Fibroblast of skin of left biceps (primary cell): ENCODE measurements around the gene ATP5F1B.
A peak's percentile ranks its signal among the peaks of the same experiment; 100 is the strongest.
"Not testable (repeated sequence)": the region's sequence is repeated elsewhere in the genome, so short reads cannot be mapped to it uniquely, and the experiment has no call there.

Source experiments
- DNase-seq, 2 experiments: peaks; one replicate each; pipeline ENCODE4 v3.0.0-alpha.2; 2013; ENCODE audit warnings: low read depth in 2 of 2

The ATP5F1B gene

DNA sequence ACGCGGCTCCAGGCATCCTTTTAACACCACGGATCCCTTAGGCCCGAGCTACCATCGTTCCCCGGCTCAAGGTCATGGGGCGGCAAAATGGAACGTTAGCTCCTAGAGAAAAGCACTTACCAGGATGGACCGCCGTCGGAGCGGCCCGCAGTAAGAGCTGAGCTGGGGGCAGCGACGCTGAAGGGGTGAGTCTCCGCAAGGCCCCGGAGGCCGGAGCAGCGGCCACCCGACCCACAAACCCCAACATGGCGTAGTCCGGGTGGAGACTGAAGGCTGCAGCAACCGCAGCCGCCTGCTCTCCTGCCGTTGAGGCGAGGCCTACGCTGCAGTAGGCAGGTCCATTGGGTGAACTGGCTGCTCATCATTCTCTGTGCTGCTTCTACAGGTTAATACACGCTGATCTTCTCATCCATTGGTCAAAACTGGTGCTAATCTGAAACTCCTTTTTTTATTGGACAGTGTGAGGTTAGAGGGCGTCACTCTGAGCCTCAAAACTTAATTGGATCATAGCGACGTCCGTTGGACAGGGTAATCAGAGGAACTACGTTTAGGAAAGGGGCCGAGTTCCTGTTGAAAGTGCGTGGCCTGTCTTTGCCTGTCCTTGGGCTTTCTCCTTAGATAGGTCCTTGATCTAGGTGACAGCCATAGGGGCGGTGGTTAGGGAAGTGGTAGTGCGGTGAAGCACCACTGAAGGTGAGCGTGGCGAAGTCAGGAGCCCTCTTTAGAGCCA lies at the start of gene ATP5F1B:
TSS of gene ATP5F1B (minus strand) at position 268 of the 730 bp plus-strand sequence. CDS start at position 247, 21 bp downstream.
- peak; percentile 100 for DNase-seq

DNA sequence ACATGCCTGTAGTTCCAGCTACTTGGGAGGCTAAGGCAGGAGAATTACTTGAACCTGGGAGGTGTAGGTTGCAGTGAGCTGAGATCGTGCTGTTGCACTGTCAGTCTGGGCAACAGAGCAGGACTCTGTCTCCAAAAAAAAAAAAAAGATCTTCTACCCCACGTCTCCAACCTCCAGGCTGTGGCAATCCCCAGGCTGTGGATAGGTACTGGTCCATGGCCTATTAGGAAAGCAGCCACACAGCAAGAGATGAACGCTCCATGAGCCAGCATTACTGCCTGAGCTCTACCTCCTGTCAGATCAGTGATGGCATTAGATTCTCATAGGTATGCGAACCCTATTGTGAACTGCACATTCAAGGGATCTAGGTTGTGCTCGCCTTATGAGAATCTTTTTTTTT lies 48.4 kb upstream of the ATP5F1B start:
- DNase-seq: no peak

- no peak for DNase-seq
Measured at GRCh38 chr12:56688846-56689109, 43.0 kb upstream of the ATP5F1B start.

DNA sequence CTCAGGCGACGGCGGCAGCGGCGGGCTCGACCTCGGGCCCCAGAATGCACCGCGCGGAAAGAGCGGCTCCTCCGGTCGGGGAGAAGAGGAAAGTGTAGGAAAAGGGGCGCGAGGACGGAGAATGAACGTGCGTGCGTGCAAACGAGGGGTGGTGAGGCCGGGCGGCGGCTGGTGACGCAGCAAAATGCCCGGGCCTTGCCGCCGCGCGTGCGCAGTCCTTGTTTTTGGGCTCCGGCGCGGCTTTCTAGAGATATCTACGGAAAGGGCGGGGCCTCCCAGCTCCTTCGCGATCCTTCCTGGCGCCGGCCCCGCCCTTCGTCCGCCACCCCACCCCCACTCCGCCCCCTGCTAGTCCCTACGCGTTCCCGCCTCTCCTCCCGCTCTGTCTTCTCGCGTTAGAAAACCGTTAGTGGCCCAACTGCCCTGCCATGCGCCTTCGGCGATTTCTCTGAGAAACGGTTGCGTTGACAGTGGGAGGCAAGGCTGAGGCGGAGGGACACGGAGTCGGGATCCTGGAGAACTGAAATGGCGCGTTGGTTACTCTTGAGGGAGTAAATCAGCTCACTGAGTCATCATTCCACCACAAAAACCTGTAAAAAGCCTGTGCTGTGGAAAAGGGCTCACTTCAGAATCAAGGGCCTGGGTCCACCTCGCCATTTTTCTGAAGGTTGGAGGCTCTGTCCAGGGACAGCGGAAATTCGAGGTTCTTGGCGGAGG lies 42.5 kb upstream of the ATP5F1B start, which contains the start of gene PTGES3:
TSS of gene PTGES3 (minus strand) at position 156 of the 717 bp plus-strand sequence. CDS start 285 bp downstream, outside the sequence.
- DNase-seq: peak; percentile 96

GRCh38 chr12:56687223-56688128 lies 41.7 kb upstream of the ATP5F1B start:
- DNase-seq: no peak

DNA sequence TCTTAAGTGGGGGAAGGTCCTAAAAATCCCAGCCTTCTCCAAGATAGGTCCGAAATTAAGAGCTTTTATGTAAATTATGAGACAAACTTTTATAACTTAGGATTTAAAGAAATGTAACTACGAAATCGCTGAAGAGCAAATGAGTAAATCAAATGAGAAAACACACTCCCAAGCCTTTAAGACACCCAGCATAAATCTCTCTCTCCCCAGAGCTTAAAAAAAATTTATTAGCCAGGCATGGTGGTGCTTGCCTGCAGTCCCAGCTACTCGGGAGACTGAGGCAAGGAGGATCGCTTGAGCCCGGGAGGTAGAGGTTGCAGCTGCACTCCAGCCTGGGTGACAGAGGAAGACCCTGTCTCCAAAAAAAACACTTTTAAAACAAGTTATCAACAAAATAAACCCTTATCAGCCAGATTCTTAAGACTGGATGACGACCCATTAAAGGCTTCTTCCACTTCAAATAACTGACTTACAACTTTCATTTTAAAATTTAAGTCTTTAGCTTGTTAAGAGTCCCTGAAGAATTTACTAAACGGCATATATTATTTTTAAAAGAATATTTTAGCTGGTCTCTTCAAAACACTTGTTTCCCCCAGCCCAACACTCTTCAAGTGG lies 39.1 kb upstream of the ATP5F1B start:
- DNase-seq: no peak

GRCh38 chr12:56682323-56682722 lies 36.5 kb upstream of the ATP5F1B start:
- no peak for DNase-seq

- no peak for DNase-seq
Measured at GRCh38 chr12:56679883-56680575, 34.2 kb upstream of the ATP5F1B start.

DNA sequence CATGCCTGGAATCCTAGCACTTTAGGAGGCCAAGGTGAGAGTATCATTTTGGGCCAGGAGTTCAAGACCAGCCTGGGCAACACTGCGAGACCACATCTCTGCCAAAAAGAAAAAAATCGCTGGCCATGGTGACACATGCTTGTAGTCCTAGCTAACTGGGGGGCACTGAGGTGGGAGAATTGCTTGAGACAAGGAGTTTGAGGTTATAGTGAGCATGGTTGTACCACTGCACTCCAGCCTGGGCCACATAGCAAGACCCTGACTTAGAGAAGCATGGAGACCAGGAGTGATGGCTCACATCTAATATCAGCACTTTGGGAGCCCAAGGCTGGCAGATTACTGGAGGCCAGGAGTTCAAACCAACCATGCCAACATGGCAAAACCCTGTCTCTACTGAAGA lies 33.1 kb upstream of the ATP5F1B start:
- DNase-seq: no peak

DNA sequence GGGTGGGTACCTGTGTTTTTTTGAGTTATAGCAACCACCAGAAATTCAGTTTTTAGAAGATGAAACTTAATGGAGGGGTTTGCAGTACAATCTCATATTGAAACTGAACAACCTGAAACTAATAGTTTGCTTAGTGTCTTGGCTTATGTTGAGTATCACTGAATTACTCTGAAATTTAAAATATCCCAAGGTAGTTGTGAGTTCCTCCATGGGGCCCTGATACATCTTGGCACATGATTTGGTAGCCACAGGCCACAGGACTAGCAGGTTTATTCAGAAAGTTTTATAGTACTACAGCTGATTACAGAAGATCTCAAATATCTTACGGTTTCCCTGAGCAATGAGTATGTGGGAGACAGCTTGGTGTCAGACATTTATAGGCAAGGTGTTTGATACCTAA lies 31.9 kb upstream of the ATP5F1B start:
- no peak for DNase-seq

- DNase-seq: no peak
Measured at GRCh38 chr12:56676851-56677580, 31.2 kb upstream of the ATP5F1B start.

GRCh38 chr12:56671608-56672007 lies 25.8 kb upstream of the ATP5F1B start:
- no peak for DNase-seq

DNA sequence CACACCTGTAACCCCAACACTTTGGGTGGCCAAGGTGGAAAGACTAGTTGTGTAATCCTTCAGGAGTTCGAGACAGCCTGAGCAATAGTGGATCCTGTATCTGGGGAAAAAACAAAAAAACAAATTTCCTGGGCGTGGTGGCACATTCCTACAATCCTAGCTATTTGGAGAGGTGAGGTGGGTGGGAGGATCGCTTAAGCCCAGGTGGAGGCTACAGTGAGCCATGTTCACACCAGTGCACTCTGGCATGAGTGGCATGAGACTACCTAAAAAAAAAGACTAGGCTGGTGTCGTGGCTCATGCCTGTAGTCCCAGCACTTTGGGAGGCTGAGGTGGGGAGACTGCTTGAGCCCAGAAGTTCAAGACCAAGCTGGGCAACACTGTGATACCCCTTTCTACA lies 25.1 kb upstream of the ATP5F1B start:
- no peak for DNase-seq

DNA sequence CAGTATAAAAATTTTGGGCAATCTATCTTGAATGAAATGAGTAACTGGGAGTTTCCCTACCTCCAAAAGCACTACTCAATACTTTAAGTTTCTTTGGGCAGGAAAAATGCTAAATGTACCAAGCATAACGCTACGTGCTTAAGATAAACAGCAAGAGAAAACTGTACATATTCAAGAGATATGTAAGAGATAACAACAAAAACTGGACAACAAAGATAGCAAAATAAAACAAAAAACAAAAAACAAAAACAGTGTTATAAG lies 22.3 kb upstream of the ATP5F1B start:
- no peak for DNase-seq

GRCh38 chr12:56661979-56662638 lies 16.3 kb upstream of the ATP5F1B start:
- DNase-seq: no peak

DNA sequence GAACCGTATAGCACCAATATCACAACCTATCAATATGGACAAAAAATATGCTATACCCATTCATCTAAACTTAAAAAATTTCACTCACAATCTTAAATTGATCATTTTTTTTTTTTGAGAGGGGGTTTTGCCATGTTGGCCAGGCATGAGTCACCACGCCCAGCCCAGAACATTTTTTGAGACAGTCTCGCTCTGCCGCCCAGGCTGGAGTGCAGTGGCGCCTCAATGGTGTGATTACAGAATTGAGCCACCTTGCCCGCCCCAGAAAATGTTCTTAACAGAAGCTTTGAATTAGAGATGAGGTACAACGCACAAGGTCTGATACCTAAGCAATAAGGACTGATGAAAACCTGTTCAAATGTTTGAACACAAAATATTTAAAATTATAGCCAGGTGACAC lies 15.8 kb upstream of the ATP5F1B start:
- no peak for DNase-seq

DNA sequence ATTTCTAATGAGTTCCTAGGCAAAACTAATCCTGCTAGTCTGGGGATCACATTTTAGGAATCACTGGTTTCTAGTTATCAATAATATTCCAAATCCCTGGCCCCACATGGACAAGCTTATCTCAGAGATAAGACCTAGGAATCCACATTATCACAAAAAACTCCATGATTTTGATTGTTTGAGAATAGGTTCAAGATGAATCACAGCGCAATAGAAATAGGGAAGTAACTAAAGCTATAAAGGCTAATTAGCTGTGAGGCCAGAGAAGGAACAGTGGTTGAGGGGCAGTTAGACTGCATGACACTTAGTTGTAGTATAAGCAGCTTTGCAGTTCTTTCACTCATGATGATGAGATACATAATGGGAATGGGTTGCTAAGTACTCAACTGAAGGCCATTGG lies 13.1 kb upstream of the ATP5F1B start:
- DNase-seq: no peak

DNA sequence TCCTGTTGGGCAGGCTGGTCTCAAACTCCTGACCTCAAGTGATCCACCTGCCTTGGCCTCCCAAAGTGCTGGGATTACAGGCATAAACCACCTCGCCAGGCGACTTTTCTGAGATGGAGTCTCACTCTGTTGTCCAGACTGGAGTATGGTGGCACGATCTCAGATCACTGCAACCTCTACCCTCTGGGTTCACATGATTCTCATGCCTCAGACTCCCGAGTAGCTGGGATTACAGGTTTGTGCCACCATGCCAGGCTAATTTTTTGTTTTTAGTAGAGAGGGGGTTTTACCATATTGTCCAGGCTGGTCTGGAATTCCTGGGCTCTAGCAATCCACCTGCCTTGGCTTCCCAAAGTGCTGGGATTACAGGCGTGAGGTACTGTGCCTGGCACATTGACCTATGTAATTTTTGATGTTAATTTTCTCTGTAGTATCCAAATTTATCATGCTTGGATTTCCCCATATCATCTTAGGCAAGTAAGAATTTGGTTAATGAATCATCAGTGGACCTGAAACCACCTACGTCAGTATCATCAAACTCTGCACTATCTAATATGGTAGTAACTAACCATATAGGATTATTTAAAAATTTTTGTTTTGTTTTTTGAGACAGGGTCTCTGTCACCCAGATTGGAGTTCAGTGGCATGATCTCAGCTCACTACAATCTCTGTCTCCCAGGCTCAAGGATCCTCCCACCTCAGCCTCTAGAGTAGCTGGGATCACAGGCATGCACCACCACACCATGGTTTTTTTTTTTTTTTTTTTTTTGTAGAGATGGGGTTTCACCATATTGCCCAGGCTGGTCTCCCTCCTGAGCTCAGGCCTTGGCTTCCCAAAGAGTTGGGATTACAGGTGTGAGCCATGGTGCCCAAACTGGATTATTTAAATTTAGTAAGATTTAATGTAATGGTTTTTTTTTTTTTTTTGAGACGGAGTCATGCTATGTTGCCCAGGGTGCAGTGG lies 11.9 kb upstream of the ATP5F1B start:
- DNase-seq: no peak

DNA sequence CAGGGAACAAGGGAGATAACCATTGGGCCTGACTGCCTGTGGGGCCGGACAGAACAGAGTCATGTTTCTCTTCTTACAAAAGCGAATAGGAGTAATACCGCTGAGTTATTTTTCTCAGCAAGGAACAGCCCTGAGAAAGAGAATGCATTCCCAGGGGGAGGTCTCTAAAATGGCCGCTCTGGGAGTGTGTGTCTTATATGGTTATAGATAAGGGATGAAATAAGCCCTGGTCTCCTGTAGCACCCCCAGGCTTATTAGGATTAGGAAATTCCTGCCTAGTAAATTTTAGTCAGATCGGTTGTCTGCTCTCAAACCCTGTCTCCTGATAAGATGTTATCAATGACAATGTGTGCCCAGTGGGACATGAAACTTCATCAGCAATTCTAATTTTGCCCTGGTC lies 8.0 kb upstream of the ATP5F1B start:
- not testable (repeated sequence) for DNase-seq
